Right lobe of liver (tissue), 6 donors: ENCODE results near the gene PRKN. TPM values are rescaled to one million over a fixed set of nuclear protein-coding genes. Genes with fewer than 3 reads are reported as not detected.

Source experiments
- ATAC-seq, 4 donors: fragments of 200-7000 bp; cut with Tn5 transposase; one replicate each; pipeline ENCODE4 v1.9.1; 2020; ENCODE audit warnings: mild to moderate bottlenecking in 4 of 4, moderate library complexity in 4 of 4
- DNase-seq, 3 donors: peaks; one replicate each; pipeline ENCODE4 v3.0.0-alpha.2; 2020
- H3K27ac ChIP-seq, 3 donors: fragments of 200-600 bp; one replicate each; pipeline ENCODE4 v1.8.0; 2022
- H3K27me3 ChIP-seq, 2 donors: fragments of 200-600 bp; one replicate each; pipeline ENCODE4 v1.8.0; 2022
- H3K36me3 ChIP-seq, 4 donors: fragments of 200-600 bp; sonication (generic) in 1 of 4; one replicate each; pipeline versions ENCODE4 v1.5.1 to v1.8.0; 2017 to 2022; ENCODE audit warnings: control low read depth in 1 of 4
- H3K4me1 ChIP-seq, 4 donors: fragments of 200-600 bp; sonication (generic) in 1 of 4; one replicate each; pipeline versions ENCODE4 v1.5.1 to v1.8.0; 2017 to 2022; ENCODE audit warnings: control low read depth in 1 of 4
- H3K4me3 ChIP-seq, 3 donors: fragments of 200-600 bp; one replicate each; pipeline ENCODE4 v1.8.0; 2022
- H3K9me3 ChIP-seq, 4 donors: fragments of 200-600 bp; sonication (generic) in 1 of 4; one replicate each; pipeline versions ENCODE4 v1.5.1 to v1.8.0; 2017 to 2022; ENCODE audit warnings: control low read depth in 1 of 4
- POLR2A ChIP-seq: fragments of 450-650 bp; IDR thresholded peaks from one replicate; pipeline ENCODE4 v1.6.1; 2017; ENCODE audit warnings: antibody characterized with exemption, mild to moderate bottlenecking
- WGBS: methylation state at CpG from one replicate; pipeline ENCODE4 v1.1.6; 2018; ENCODE audit warnings: low coverage, low lambda C conversion rate; ENCODE audit not compliant: insufficient coverage; ENCODE audit errors: missing lambda C conversion rate; 5-methylcytosine and 5-hydroxymethylcytosine counted together
- intact Hi-C, 2 donors: fragments of 100-400 bp; cut with DNase I; formaldehyde crosslinking; loops; one replicate each; pipeline versions ENCODE4 v1.11.2 to v1.14.1; 2022
- total RNA-seq, 6 experiments: library from RNA; depleted of rRNA in 2 of 6; stranded (reverse); fragments of >200 nt in 2 of 6; fragmentation: NEBNext Ultra II Directional in 3 of 6; extraction: Animal tissue kit (Norgen Biotek cat#: 25700) in 3 of 6; gene quantifications; one replicate each; pipeline versions ENCODE4 v1.1.0 to v1.2.4, GENCODE V29; 2016 to 2023
- TF ChIP-seq, protein P1 (sequence below), 4 donors: fragments of 200-600 bp in 3 of 4; fragments of 450-650 bp in 1 of 4; IDR thresholded peaks; one replicate each; pipeline versions ENCODE4 v1.5.1 to v1.8.0; 2016 to 2022; ENCODE audit warnings: antibody characterized with exemption in 4 of 4, mild to moderate bottlenecking in 2 of 4
- donor health status: DM: no; HTN: yes; CAD: no.
- donor health status: DM: no; HTN: no; CAD: no.
- donor health status: DM: no; HTN: no; CAD: no.
- donor health status: DM: no; HTN: yes; CAD: no.
- donor health status: DM: no; HTN: yes; CAD: no.

Gene PRKN
- total RNA-seq, 6 experiments from 2014 or later, result 1.1 to 3.7 (median 2.2) TPM

DNA sequence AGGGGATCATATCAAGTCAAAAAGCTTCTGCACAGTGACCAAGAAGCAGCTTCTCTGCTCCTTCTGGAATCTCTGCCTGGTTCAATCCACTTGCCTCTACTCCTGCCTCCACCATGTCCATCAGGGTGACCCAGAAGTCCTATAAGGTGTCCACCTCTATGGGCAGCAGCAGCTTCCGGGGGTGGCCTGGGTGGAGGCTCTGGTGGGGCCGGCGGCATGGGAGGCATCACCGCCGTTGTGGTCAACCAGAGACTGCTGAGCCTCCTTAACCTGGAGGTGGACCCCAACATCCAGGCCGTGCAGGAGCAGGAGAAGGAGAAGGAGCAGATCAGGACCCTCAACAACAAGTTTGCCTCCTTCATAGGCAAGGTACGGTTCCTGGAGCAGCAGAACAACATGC lies 159.3 kb downstream of the PRKN start:
- H3K4me3 ChIP-seq, result no peak overlapping the region
- H3K27me3 ChIP-seq, result no peaks in the 10 kb centered on the region
- WGBS, result no CpG with 5 or more reads among the region's 7 CpGs
- intact Hi-C loops, result no loop called here
- no peak for DNase-seq
- no peaks in the 10 kb centered on the region for H3K4me1 ChIP-seq
- H3K27ac ChIP-seq, result no peak overlapping the region
- no peaks in the 10 kb centered on the region for H3K36me3 ChIP-seq
- peaks cover 0 to 3% (median 0%) of the 10 kb centered on the region in 4 donors for H3K9me3 ChIP-seq
- ATAC-seq, result no peak
- TF ChIP-seq, protein P1, sequence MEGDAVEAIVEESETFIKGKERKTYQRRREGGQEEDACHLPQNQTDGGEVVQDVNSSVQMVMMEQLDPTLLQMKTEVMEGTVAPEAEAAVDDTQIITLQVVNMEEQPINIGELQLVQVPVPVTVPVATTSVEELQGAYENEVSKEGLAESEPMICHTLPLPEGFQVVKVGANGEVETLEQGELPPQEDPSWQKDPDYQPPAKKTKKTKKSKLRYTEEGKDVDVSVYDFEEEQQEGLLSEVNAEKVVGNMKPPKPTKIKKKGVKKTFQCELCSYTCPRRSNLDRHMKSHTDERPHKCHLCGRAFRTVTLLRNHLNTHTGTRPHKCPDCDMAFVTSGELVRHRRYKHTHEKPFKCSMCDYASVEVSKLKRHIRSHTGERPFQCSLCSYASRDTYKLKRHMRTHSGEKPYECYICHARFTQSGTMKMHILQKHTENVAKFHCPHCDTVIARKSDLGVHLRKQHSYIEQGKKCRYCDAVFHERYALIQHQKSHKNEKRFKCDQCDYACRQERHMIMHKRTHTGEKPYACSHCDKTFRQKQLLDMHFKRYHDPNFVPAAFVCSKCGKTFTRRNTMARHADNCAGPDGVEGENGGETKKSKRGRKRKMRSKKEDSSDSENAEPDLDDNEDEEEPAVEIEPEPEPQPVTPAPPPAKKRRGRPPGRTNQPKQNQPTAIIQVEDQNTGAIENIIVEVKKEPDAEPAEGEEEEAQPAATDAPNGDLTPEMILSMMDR (IDR thresholded peaks at IDR 0.05), result no peak
- TF ChIP-seq POLR2A, result no peak

DNA sequence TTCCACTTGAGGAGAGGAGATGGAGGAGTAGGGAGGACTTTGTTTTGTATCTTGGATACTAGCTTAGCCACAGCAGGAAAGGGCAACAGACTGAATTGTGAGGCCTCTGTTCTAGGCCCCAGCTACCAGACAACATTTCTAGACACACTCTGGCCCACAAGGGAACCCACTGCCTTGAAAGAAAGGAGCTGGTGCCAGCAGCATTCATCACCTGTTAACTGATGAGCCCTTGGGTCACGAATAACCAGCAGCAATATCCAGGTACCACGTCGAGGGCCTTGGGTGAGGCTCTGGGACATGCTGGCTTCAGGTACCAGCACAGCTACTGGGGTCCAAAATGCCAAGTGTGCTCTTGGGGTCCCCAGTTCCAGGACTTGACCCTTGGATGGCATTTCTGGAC lies 165.5 kb downstream of the PRKN start:
- intact Hi-C loops, result no loop called here
- H3K27me3 ChIP-seq, result no peaks in the 10 kb centered on the region
- ATAC-seq (no peak), DNase-seq (no peak)
- 100% methylated on average over 3 of the region's 3 CpGs for WGBS
- H3K4me1 ChIP-seq, result no peaks in the 10 kb centered on the region
- no peak overlapping the region for H3K4me3 ChIP-seq
- no peaks in the 10 kb centered on the region for H3K36me3 ChIP-seq
- H3K27ac ChIP-seq, result no peak overlapping the region
- H3K9me3 ChIP-seq, result peaks cover 0 to 3% (median 0%) of the 10 kb centered on the region in 4 donors
- no peak for TF ChIP-seq POLR2A
- TF ChIP-seq, protein P1 (IDR thresholded peaks at IDR 0.05), result no peak

DNA sequence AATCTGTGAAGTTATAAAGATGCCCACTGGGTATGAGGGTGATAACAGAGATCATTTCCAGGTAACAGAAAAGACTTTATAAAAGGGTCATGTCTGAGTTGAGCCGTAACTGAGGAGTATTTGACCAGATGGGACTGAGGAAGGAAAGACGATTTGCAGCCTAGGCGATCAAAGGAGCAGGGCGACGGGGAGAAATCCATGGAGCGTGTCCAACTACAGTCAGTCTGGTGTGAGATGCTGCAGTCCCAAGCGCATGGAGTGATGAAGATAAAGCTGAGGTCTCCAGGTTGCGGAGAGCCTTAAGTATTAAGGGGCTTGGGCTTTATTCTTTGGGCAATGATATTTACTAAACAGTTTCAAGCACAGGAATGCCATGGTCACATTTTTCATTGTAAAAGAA lies 166.7 kb downstream of the PRKN start:
- TF ChIP-seq POLR2A, result no peak
- TF ChIP-seq, protein P1 (IDR thresholded peaks at IDR 0.05), result no peak
- DNase-seq (no peak), ATAC-seq (no peak)
- H3K27me3 ChIP-seq, result no peaks in the 10 kb centered on the region
- H3K36me3 ChIP-seq, result no peaks in the 10 kb centered on the region
- H3K27ac ChIP-seq, result no peak overlapping the region
- H3K4me3 ChIP-seq, result no peak overlapping the region
- peaks cover 0 to 3% (median 0%) of the 10 kb centered on the region in 4 donors for H3K9me3 ChIP-seq
- no peaks in the 10 kb centered on the region for H3K4me1 ChIP-seq
- intact Hi-C loops, result no loop called here
- 90% methylated on average over 8 of the region's 8 CpGs for WGBS

DNA sequence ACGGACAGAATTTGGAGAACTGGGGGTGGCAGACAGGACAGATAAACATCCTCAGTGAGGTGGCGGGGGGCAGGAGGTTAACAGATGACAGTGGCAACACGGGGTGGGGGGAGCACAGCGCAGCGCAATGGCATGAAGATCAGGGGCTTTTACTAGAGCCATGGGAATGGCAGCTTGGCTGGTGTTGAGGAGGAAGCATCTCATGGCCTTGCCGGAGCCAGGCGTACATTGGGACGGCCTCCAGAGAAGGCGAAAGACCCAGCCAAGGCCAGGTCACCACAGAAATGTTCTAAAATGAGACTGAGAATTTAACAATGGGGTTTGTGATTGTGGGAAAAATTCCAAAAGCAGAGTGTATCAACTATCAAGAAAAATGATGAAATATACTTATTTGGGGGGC lies 173.0 kb downstream of the PRKN start:
- no peaks in the 10 kb centered on the region for H3K36me3 ChIP-seq
- H3K9me3 ChIP-seq, result no peaks in the 10 kb centered on the region
- H3K27ac ChIP-seq, result no peak overlapping the region
- TF ChIP-seq, protein P1 (IDR thresholded peaks at IDR 0.05), result no peak
- no peak for TF ChIP-seq POLR2A
- no peaks in the 10 kb centered on the region for H3K4me1 ChIP-seq
- no peak for ATAC-seq
- WGBS, result 95% methylated on average over 8 of the region's 9 CpGs
- no peaks in the 10 kb centered on the region for H3K27me3 ChIP-seq
- no peak overlapping the region for H3K4me3 ChIP-seq
- DNase-seq, result no peak
- intact Hi-C loops, result no loop called here

DNA sequence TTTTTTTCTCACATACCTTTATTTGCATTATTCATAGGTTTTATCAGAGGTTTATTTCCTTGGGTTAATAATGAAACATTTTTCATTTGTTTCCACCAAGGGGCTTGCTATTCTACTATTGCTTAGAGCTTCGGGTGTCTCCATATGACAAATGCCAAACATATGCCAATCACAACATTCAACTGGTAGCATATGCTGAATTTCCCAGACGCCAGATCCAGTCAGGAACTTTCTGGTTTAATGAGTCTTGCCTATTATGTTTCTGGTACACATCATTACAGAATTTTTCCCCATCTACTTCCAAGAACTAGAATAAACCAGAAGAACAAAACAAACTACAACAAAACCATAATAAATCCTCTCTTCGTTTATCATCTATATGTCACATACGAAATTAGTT lies 180.7 kb downstream of the PRKN start:
- Histone ChIP-seq H3K27ac (no peak overlapping the region), H3K9me3 (no peaks in the 10 kb centered on the region), H3K27me3 (no peaks in the 10 kb centered on the region), H3K36me3 (no peaks in the 10 kb centered on the region), H3K4me3 (no peak overlapping the region), H3K4me1 (no peaks in the 10 kb centered on the region)
- DNase-seq (no peak), ATAC-seq (no peak)
- TF ChIP-seq POLR2A, result no peak
- TF ChIP-seq, protein P1 (IDR thresholded peaks at IDR 0.05), result no peak
- intact Hi-C loops, result no loop called here
- 80% methylated on average over 4 of the region's 4 CpGs for WGBS
